ENCODE measurements around the gene TCF7. TPM values are rescaled to one million over a fixed set of nuclear protein-coding genes. Genes with fewer than 3 reads are reported as not detected.

The TCF7 gene
- total RNA-seq, 1 donor from 2014 or later = 7.0 TPM

GRCh38 chr5:134101686-134102439 lies 12.6 kb upstream of the TCF7 start:
- no peaks in the 10 kb centered on the region for H3K36me3 ChIP-seq
- H3K9me3 ChIP-seq = no peaks in the 10 kb centered on the region
- H3K4me3 ChIP-seq = no peak overlapping the region
- peak; percentile 89 for ATAC-seq
- peak; percentile 82 for DNase-seq
- intact Hi-C loops (cut with DNase I) = loop anchor here (5.0 kb wide), 1 partner anchor 40 kb away; no protein-coding TSS in a partner anchor
- TF ChIP-seq CTCF (IDR thresholded peaks at IDR 0.05) = peak; percentile 93
- H3K27ac ChIP-seq = no peak overlapping the region
- H3K4me1 ChIP-seq = no peaks in the 10 kb centered on the region
- H3K27me3 ChIP-seq = no peaks in the 10 kb centered on the region

GRCh38 chr5:134103397-134103796 lies 11.1 kb upstream of the TCF7 start:
- no peaks in the 10 kb centered on the region for H3K9me3 ChIP-seq
- TF ChIP-seq CTCF (IDR thresholded peaks at IDR 0.05) = no peak
- intact Hi-C loops (cut with DNase I) = loop anchor here (5.0 kb wide), 1 partner anchor 39 kb away; no protein-coding TSS in a partner anchor
- no peak for DNase-seq
- no peak overlapping the region for H3K4me3 ChIP-seq
- ATAC-seq = no peak
- no peaks in the 10 kb centered on the region for H3K27me3 ChIP-seq
- H3K4me1 ChIP-seq = no peaks in the 10 kb centered on the region
- no peak overlapping the region for H3K27ac ChIP-seq
- H3K36me3 ChIP-seq = no peaks in the 10 kb centered on the region

- intact Hi-C loops (cut with DNase I) = loop anchor here (5.0 kb wide), 1 partner anchor 38 kb away; no protein-coding TSS in a partner anchor
- Histone ChIP-seq H3K9me3 (no peaks in the 10 kb centered on the region), H3K4me1 (no peaks in the 10 kb centered on the region), H3K27me3 (no peaks in the 10 kb centered on the region), H3K4me3 (no peak overlapping the region), H3K27ac (no peak overlapping the region), H3K36me3 (no peaks in the 10 kb centered on the region)
- ATAC-seq (no peak), DNase-seq (no peak)
- TF ChIP-seq CTCF (IDR thresholded peaks at IDR 0.05) = no peak
Measured at GRCh38 chr5:134103998-134104654, 10.4 kb upstream of the TCF7 start.

GRCh38 chr5:134106991-134107701 lies 7.3 kb upstream of the TCF7 start:
- no peak overlapping the region for H3K27ac ChIP-seq
- no peak for ATAC-seq
- intact Hi-C loops (cut with DNase I) = no loop called here
- H3K4me1 ChIP-seq = no peaks in the 10 kb centered on the region
- DNase-seq = no peak
- no peaks in the 10 kb centered on the region for H3K27me3 ChIP-seq
- no peak for TF ChIP-seq CTCF (IDR thresholded peaks at IDR 0.05)
- no peaks in the 10 kb centered on the region for H3K9me3 ChIP-seq
- no peak overlapping the region for H3K4me3 ChIP-seq
- H3K36me3 ChIP-seq = no peaks in the 10 kb centered on the region

GRCh38 chr5:134107779-134108178 lies 6.7 kb upstream of the TCF7 start:
- H3K4me3 ChIP-seq = no peak overlapping the region
- no peaks in the 10 kb centered on the region for H3K9me3 ChIP-seq
- H3K36me3 ChIP-seq = no peaks in the 10 kb centered on the region
- no peaks in the 10 kb centered on the region for H3K4me1 ChIP-seq
- peaks cover under 1% of the 10 kb centered on the region for H3K27me3 ChIP-seq
- no peak for TF ChIP-seq CTCF (IDR thresholded peaks at IDR 0.05)
- ATAC-seq (no peak), DNase-seq (no peak)
- H3K27ac ChIP-seq = no peak overlapping the region
- intact Hi-C loops (cut with DNase I) = no loop called here

Measured in upper lobe of right lung (tissue), 1 donor.